ENCODE results near the gene SPTLC3.

SPTLC3 gene

DNA sequence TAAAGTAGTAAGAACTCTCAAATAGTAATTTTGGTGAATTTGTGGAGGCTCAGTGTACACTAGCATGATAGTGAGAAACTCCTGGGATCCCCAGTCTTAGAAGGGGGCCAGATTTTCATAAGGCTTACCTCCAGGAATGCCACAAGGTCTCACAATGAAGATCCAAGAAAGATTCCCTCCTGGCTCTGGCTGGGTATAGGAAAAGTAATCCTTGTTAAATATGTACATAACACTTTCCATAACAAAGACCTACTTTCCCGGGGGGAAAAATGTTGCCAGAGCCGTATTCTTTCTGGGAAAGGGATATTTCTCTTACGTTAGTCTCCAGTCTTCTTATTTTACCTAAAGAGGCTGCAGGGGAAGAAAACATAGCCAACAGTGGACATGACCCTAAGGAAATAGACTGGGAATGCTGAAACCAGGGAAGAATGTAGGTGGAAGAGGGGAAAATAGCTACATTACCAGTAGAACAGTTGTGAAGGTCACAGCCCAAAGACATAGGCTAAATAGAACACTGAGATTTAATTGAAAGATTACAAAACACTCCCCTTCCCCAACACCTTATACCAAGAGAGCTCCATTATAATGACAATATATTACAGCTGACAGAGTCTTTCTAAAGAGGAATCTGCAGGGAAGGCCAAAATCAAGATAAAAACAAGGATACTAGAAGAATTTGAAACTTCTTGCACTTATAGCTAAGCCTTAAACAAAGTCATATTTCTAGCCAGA, 177.4 kb downstream of the SPTLC3 start:
- DNase-seq (ENCODE audit: low read depth): no peak

GRCh38 chr20:13187899-13188298, 179.1 kb downstream of the SPTLC3 start:
- no peak for DNase-seq (ENCODE audit: low read depth)

- no peak for DNase-seq (ENCODE audit: low read depth)
Measured at GRCh38 chr20:13199279-13199678, 190.5 kb downstream of the SPTLC3 start.

DNA sequence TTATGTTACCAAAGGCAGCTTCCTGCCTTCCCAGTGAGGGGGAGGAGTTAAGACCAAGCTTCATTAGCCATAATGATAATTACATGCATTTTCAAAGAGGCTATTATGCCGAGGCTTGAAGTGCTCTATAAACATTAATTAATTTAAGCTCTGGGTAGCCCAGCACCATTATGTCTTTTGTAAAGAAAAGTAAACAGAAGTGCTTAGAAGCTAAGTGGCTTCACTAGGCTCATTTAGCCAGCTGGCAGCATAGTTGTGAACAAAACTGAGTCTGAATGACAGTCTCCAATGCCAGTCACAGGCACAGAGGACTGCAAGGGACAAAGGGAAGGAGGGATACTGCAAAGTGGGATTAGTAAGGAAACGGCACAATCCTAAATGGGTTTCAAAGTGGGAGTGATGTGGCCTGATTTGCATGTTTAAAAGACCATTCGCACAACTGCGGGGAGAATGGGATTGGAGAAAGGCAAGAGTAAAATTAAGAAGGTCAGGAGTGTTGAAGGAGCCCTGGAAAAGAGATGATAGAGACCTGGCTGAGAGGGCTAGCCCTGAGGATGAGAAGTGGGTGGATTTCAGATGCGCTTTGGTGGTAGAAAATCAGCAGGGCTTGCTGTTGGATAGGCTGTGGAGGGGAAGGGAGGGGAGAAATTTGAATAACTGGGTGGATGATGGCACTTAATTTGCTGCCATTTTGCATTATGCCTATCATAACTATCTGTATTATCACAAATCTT, 192.2 kb downstream of the SPTLC3 start:
- DNase-seq (ENCODE audit: low read depth): no peak

GRCh38 chr20:13202565-13202964, 193.8 kb downstream of the SPTLC3 start:
- DNase-seq (ENCODE audit: low read depth): no peak

GRCh38 chr20:13205425-13205824, 196.7 kb downstream of the SPTLC3 start:
- DNase-seq (ENCODE audit: low read depth): no peak

DNA sequence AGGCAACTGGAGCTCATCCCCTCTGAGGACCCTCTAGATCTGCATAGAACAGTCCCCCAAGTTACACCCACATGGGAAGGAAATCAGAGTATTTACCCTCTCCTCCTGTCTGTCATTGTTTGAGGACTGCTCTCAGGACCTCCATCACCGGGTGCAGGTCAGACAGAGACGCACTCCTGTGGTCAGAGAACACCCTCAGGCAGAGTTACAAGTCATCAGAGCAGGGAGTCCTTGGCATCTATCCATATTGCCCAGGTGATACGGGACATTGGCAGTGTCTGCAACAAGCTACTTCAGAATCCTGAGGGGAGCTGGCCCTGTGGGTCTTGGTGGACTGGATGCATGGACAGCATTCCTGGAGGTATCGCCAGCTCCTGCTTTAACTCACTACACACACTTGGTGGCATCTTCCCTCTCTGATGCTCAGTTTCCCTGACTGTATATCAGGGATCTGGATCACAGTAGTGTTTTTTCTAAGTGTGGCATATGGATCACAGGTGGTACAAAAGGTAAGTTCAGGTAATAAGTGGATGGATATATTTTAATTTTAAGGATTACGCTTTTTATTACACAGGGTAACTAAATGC, 197.2 kb downstream of the SPTLC3 start:
- DNase-seq (ENCODE audit: low read depth): no peak

DNA sequence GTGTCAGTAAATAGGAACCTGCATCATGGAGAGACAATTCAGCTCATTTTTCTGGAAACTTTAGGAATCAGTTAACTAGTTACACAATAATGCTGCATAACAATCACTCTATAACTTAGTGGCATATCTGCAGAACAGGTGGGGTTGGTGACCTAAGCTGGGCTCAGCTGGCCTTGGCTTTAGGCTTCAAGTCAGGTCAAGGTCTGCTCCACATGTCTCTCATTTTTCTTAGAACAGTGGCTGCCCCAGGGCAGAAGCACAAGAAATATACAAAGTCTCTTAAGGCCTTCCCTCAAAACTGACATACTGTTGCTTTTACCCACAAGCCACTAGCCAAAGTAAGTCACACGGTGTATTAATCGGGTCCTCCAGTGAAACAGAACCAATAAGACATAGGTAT, 198.2 kb downstream of the SPTLC3 start:
- no peak for DNase-seq (ENCODE audit: low read depth)

DNA sequence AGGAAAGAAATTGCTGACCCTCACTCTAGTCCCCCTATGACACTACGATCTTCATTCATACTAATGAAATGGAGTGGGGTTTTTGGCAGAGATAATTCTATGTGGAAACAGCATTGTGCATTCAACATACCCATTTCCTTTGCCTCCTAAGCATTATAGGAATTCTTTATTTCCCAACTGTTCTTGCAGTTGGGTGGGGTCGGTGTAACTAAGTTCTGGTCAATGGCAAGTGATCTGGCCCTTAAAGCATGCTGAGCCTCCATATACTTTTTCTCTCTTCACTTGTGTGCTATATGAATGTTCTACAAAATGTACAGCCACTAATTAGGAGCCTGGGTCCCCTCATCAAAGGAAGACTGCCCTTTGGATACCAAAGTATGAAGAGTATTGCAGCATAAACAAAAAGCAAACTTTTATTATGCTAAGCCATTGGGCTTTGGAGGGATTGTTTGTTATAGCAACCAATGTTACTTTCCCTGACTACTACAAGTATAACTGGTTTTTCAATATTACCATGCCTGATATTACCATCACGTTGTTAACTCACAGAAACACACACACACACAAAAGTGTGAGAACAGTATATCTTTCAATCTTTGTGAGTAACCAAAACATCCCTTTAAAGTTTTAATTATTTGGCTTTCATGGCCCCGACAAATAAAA, 203.3 kb downstream of the SPTLC3 start:
- no peak for DNase-seq (ENCODE audit: low read depth)

GRCh38 chr20:13212750-13213149, 204.0 kb downstream of the SPTLC3 start:
- no peak for DNase-seq (ENCODE audit: low read depth)

GRCh38 chr20:13213335-13213734, 204.6 kb downstream of the SPTLC3 start:
- no peak for DNase-seq (ENCODE audit: low read depth)

GRCh38 chr20:13216533-13216932, 207.8 kb downstream of the SPTLC3 start:
- no peak for DNase-seq (ENCODE audit: low read depth)

Data from stromal cell of bone marrow (primary cell).